ENCODE results near the gene CNGA3. TPM values are rescaled to one million over a fixed set of nuclear protein-coding genes. Genes with fewer than 3 reads are reported as not detected.
"Not testable (repeated sequence)": the region's sequence is repeated elsewhere in the genome, so short reads cannot be mapped to it uniquely, and the experiment has no call there.

The CNGA3 gene
- total RNA-seq = not detected in 2 replicates

GRCh38 chr2:98346311-98347236 lies at the start of gene CNGA3:
Gene CNGA3, plus strand, starts transcription at chr2:98346456. Its CDS starts 23,520 bp downstream, at chr2:98369976.
- no peak for DNase-seq (ENCODE audit: extremely low read depth, low read depth, low spot score)

- DNase-seq (ENCODE audit: extremely low read depth, low read depth, low spot score) = no peak
Observed at GRCh38 chr2:98297817-98298682, 48.2 kb upstream of the CNGA3 start.

- no peak for DNase-seq (ENCODE audit: extremely low read depth, low read depth, low spot score)
Observed at GRCh38 chr2:98298683-98299164, 47.5 kb upstream of the CNGA3 start.

GRCh38 chr2:98299211-98299905 lies 46.9 kb upstream of the CNGA3 start:
- DNase-seq (ENCODE audit: extremely low read depth, low read depth, low spot score) = no peak

GRCh38 chr2:98300141-98300874 lies 45.9 kb upstream of the CNGA3 start:
- DNase-seq (ENCODE audit: extremely low read depth, low read depth, low spot score) = no peak

GRCh38 chr2:98301469-98301868 lies 44.8 kb upstream of the CNGA3 start:
- no peak for DNase-seq (ENCODE audit: extremely low read depth, low read depth, low spot score)

GRCh38 chr2:98307131-98307696 lies 39.0 kb upstream of the CNGA3 start:
- DNase-seq (ENCODE audit: extremely low read depth, low read depth, low spot score) = not testable (repeated sequence)

- DNase-seq (ENCODE audit: extremely low read depth, low read depth, low spot score) = no peak
Observed at GRCh38 chr2:98308068-98308467, 38.2 kb upstream of the CNGA3 start.

GRCh38 chr2:98308532-98308931 lies 37.7 kb upstream of the CNGA3 start:
- DNase-seq (ENCODE audit: extremely low read depth, low read depth, low spot score) = no peak

- DNase-seq (ENCODE audit: extremely low read depth, low read depth, low spot score) = no peak
Observed at GRCh38 chr2:98309580-98309979, 36.7 kb upstream of the CNGA3 start.

- no peak for DNase-seq (ENCODE audit: extremely low read depth, low read depth, low spot score)
Observed at GRCh38 chr2:98310010-98310409, 36.2 kb upstream of the CNGA3 start.

- DNase-seq (ENCODE audit: extremely low read depth, low read depth, low spot score) = no peak
Observed at GRCh38 chr2:98311090-98311489, 35.2 kb upstream of the CNGA3 start.

- no peak for DNase-seq (ENCODE audit: extremely low read depth, low read depth, low spot score)
Observed at GRCh38 chr2:98311771-98312545, 34.3 kb upstream of the CNGA3 start.

- DNase-seq (ENCODE audit: extremely low read depth, low read depth, low spot score) = no peak
Observed at GRCh38 chr2:98313492-98314250, 32.6 kb upstream of the CNGA3 start.

- DNase-seq (ENCODE audit: extremely low read depth, low read depth, low spot score) = no peak
Observed at GRCh38 chr2:98314251-98314650, 32.0 kb upstream of the CNGA3 start.

- no peak for DNase-seq (ENCODE audit: extremely low read depth, low read depth, low spot score)
Observed at GRCh38 chr2:98315957-98316356, 30.3 kb upstream of the CNGA3 start.

- no peak for DNase-seq (ENCODE audit: extremely low read depth, low read depth, low spot score)
Observed at GRCh38 chr2:98317214-98317613, 29.0 kb upstream of the CNGA3 start.

- not testable (repeated sequence) for DNase-seq (ENCODE audit: extremely low read depth, low read depth, low spot score)
Observed at GRCh38 chr2:98320171-98320570, 26.1 kb upstream of the CNGA3 start.
